HG03469 (cell line): Measurements from ENCODE around the gene BAZ2B.

Experiments
- ATAC-seq: cut with Tn5 transposase; IDR thresholded peaks from one replicate; pipeline ENCODE4 v1.9.1; 2021; ENCODE audit warnings: mild to moderate bottlenecking, moderate library complexity, moderate number of reproducible peaks; ENCODE audit not compliant: unreplicated experiment

BAZ2B gene

GRCh38 chr2:159573846-159574606, 42.3 kb downstream of the BAZ2B start:
- no peak for ATAC-seq

GRCh38 chr2:159573294-159573693, 43.1 kb downstream of the BAZ2B start:
- no peak for ATAC-seq

- ATAC-seq: no peak
Observed at GRCh38 chr2:159572459-159572858, 43.9 kb downstream of the BAZ2B start.

- no peak for ATAC-seq
Observed at GRCh38 chr2:159571540-159572260, 44.6 kb downstream of the BAZ2B start.

- no peak for ATAC-seq
Observed at GRCh38 chr2:159564081-159564480, 52.3 kb downstream of the BAZ2B start.

- no peak for ATAC-seq
Observed at GRCh38 chr2:159562248-159562647, 54.1 kb downstream of the BAZ2B start.

GRCh38 chr2:159561786-159562185, 54.6 kb downstream of the BAZ2B start:
- ATAC-seq: no peak

GRCh38 chr2:159561242-159561641, 55.1 kb downstream of the BAZ2B start:
- no peak for ATAC-seq

GRCh38 chr2:159559034-159559433, 57.3 kb downstream of the BAZ2B start:
- no peak for ATAC-seq

- ATAC-seq: no peak
Observed at GRCh38 chr2:159558479-159558878, 57.9 kb downstream of the BAZ2B start.

- ATAC-seq: no peak
Observed at GRCh38 chr2:159557437-159558034, 58.8 kb downstream of the BAZ2B start.

GRCh38 chr2:159555651-159556392, 60.5 kb downstream of the BAZ2B start:
- no peak for ATAC-seq

- no peak for ATAC-seq
Observed at GRCh38 chr2:159553727-159554126, 62.6 kb downstream of the BAZ2B start.

- no peak for ATAC-seq
Observed at GRCh38 chr2:159551806-159552205, 64.5 kb downstream of the BAZ2B start.

GRCh38 chr2:159550231-159550630, 66.1 kb downstream of the BAZ2B start:
- no peak for ATAC-seq

- ATAC-seq: no peak
Observed at GRCh38 chr2:159549234-159549633, 67.1 kb downstream of the BAZ2B start.

GRCh38 chr2:159546716-159547430, 69.5 kb downstream of the BAZ2B start:
- no peak for ATAC-seq

GRCh38 chr2:159546039-159546438, 70.3 kb downstream of the BAZ2B start:
- ATAC-seq: no peak

GRCh38 chr2:159545085-159545484, 71.3 kb downstream of the BAZ2B start:
- ATAC-seq: no peak

- no peak for ATAC-seq
Observed at GRCh38 chr2:159542101-159542500, 74.2 kb downstream of the BAZ2B start.

GRCh38 chr2:159539701-159540100, 76.6 kb downstream of the BAZ2B start:
- no peak for ATAC-seq
